H1 (cell line): ENCODE results near the gene GAS7.

Source experiments
- ATF2 ChIP-seq: IDR thresholded peaks from 2 replicates; pipeline ENCODE4 v1.6.1; 2012; ENCODE audit warnings: low read length, inconsistent platforms
- CHD1 ChIP-seq: IDR thresholded peaks from 2 replicates; pipeline ENCODE4 v1.6.1; 2012; ENCODE audit warnings: low read depth, low read length, improper control_type of control experiment
- CHD2 ChIP-seq: IDR thresholded peaks from 2 replicates; pipeline ENCODE4 v1.6.1; 2012; ENCODE audit warnings: low read length, improper control_type of control experiment
- CREB1 ChIP-seq: IDR thresholded peaks from 2 replicates; pipeline ENCODE4 v1.6.1; 2012; ENCODE audit warnings: inconsistent platforms
- CTCF ChIP-seq, 3 experiments: IDR thresholded peaks; 1 replicate in 2 of 3; 2 replicates in 1 of 3; pipeline versions ENCODE4 v1.5.1 to v1.6.1; 2011; ENCODE audit warnings: low read length in 3 of 3, mild to moderate bottlenecking in 3 of 3, inconsistent platforms in 2 of 3, low read depth in 1 of 3, moderate library complexity in 1 of 3; ENCODE audit not compliant: insufficient read depth in 1 of 3; ENCODE audit errors: control extremely low read depth in 1 of 3
- EP300 ChIP-seq, 2 experiments: IDR thresholded peaks; 1 replicate in 1 of 2; 2 replicates in 1 of 2; pipeline ENCODE4 v1.6.1; 2011 to 2012; ENCODE audit warnings: low read depth in 2 of 2, low read length in 2 of 2, mild to moderate bottlenecking in 2 of 2, borderline replicate concordance in 1 of 2, inconsistent platforms in 1 of 2, moderate library complexity in 1 of 2
- GTF2F1 ChIP-seq: IDR thresholded peaks from 2 replicates; pipeline ENCODE4 v1.6.1; 2012; ENCODE audit warnings: low read depth, low read length, improper control_type of control experiment, borderline replicate concordance
- POLR2A ChIP-seq, 2 experiments: IDR thresholded peaks; 1 replicate in 1 of 2; 2 replicates in 1 of 2; pipeline ENCODE4 v1.6.1; 2011; ENCODE audit warnings: low read depth in 2 of 2, low read length in 2 of 2, mild to moderate bottlenecking in 2 of 2; ENCODE audit errors: control extremely low read depth in 1 of 2
- POLR2AphosphoS5 ChIP-seq: IDR thresholded peaks from 2 replicates; pipeline ENCODE4 v1.6.1; 2011; ENCODE audit warnings: low read depth, low read length
- RAD21 ChIP-seq, 2 experiments: IDR thresholded peaks in 1 of 2; conservative IDR thresholded peaks in 1 of 2; 2 replicates each; pipeline ENCODE4 v1.6.1; 2011; ENCODE audit warnings: low read depth in 2 of 2, low read length in 2 of 2, improper control_type of control experiment in 1 of 2, inconsistent platforms in 1 of 2, mild to moderate bottlenecking in 1 of 2, moderate library complexity in 1 of 2
- SP1 ChIP-seq: IDR thresholded peaks from 2 replicates; pipeline ENCODE4 v1.6.1; 2011; ENCODE audit warnings: low read depth, low read length

DNA sequence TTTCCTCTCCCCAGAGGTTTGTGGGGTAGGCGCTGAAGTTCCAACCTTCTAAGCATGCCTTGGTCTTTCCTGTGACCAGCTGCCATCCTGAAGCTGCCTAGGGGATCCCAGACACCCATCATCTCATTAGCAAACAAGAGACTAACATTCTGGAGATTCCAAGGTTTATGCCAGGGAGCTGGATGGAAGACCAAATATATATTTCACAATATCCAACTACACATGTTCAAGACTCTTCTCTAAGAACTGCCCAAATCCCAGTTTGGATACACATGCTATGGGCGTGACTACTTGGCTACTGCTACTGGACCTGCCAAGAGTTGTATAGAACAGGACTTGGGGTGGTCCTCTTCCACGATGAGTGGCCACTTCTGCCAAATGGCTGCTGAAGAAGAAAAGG, 200.3 kb downstream of the GAS7 start:
- TF ChIP-seq RAD21 (IDR thresholded peaks at IDR 0.05 in 1 of 2, conservative IDR thresholded peaks at IDR 0.05 in 1 of 2; ENCODE audit: low read depth in 2 of 2, low read length in 2 of 2) (no peak), POLR2AphosphoS5 (no peak), EP300 (IDR thresholded peaks at IDR 0.05; ENCODE audit: borderline replicate concordance in 1 of 2, low read depth in 2 of 2, low read length in 2 of 2) (no peak), POLR2A (IDR thresholded peaks at IDR 0.05; ENCODE audit: control extremely low read depth in 1 of 2, low read depth in 2 of 2, low read length in 2 of 2) (no peak), CTCF (IDR thresholded peaks at IDR 0.05; ENCODE audit: control extremely low read depth in 1 of 3, insufficient read depth in 1 of 3, low read depth in 1 of 3, low read length in 3 of 3) (no peak), CHD2 (no peak), CREB1 (no peak), SP1 (no peak), GTF2F1 (no peak), ATF2 (no peak), CHD1 (no peak)
